K562 (cell line): Measurements from ENCODE around the gene OR1I1. TPM values are rescaled to one million over a fixed set of nuclear protein-coding genes. Genes with fewer than 3 reads are reported as not detected.
"Not testable (repeated sequence)": the region's sequence is repeated elsewhere in the genome, so short reads cannot be mapped to it uniquely, and the experiment has no call there.

Source experiments
- ATAC-seq: fragments of 200-7000 bp; cut with Tn5 transposase; 3 replicates; pipeline ENCODE4 v1.9.1; 2020; ENCODE audit warnings: moderate library complexity
- BruUV-seq: library from RNA; stranded (reverse); fragments of 400-500 nt; replicated peaks from 2 replicates; lab custom pipeline; 2021; lab: Mats Ljungman, UMichigan
- CTCF ChIA-PET: fragments of 300-600 bp; formaldehyde crosslinking; extraction: SDS; loops from one replicate; lab custom pipeline; 2021; ENCODE audit warnings: low intra/inter-chr PET ratio; lab: Yijun Ruan, JAX
- POLR2A ChIA-PET: fragments of 300-600, 350-650 bp; sonication (Branson Sonifier 250); formaldehyde crosslinking; extraction: SDS; loops from one replicate; lab custom pipeline; 2021; ENCODE audit warnings: antibody characterized with exemption, inconsistent platforms; lab: Yijun Ruan, JAX
- DNase-seq, 4 experiments: peaks; one replicate each; pipeline versions ENCODE4 v3.0.0 to v3.0.0-alpha.2; 2011 to 2018; ENCODE audit warnings: low spot score in 3 of 4, mixed read lengths in 3 of 4; ENCODE audit errors: extremely low read depth in 1 of 4
- FAIRE-seq: peaks from 2 replicates; lab custom pipeline; 2011; peaks lifted over from hg19 to GRCh38; lab: Jason Lieb, UNC
- H2AFZ ChIP-seq: 2 replicates; pipeline ENCODE4 v1.6.0; 2011; ENCODE audit warnings: low read depth, low read length, control low read depth, inconsistent platforms
- H3K27ac ChIP-seq: fragments of 200-600 bp; 3 replicates; pipeline ENCODE4 v1.8.0; 2011; ENCODE audit warnings: low read depth, mild to moderate bottlenecking, control low read depth, inconsistent platforms, low read length, moderate library complexity, mixed read lengths; ENCODE audit errors: extremely low read depth
- H3K27me3 ChIP-seq, 2 experiments: fragments of 300-600 bp in 1 of 2; 2 replicates in 1 of 2; 3 replicates in 1 of 2; pipeline versions ENCODE4 v1.6.0 to v1.8.0; 2011; ENCODE audit warnings: inconsistent platforms in 2 of 2, low read length in 2 of 2, mild to moderate bottlenecking in 1 of 2, mixed read lengths in 1 of 2, moderate library complexity in 1 of 2; ENCODE audit not compliant: control insufficient read depth in 2 of 2, insufficient read depth in 2 of 2
- H3K36me3 ChIP-seq: fragments of 300-600 bp; 3 replicates; pipeline ENCODE4 v1.8.0; 2011; ENCODE audit warnings: mild to moderate bottlenecking, low read length, inconsistent platforms; ENCODE audit not compliant: control insufficient read depth, insufficient read depth
- H3K4me1 ChIP-seq, 2 experiments: fragments of 200-600 bp in 1 of 2; replicated peaks in 1 of 2; 2 replicates in 1 of 2; 3 replicates in 1 of 2; pipeline versions ENCODE4 v1.5.1 to v1.8.0; 2011; ENCODE audit warnings: inconsistent platforms in 2 of 2, low read length in 2 of 2, mild to moderate bottlenecking in 1 of 2, mixed read lengths in 1 of 2, moderate library complexity in 1 of 2; ENCODE audit not compliant: control insufficient read depth in 2 of 2, insufficient read depth in 2 of 2
- H3K4me2 ChIP-seq: 2 replicates; pipeline ENCODE4 v1.6.1; 2011; ENCODE audit warnings: low read length, control low read depth, inconsistent platforms, mixed read lengths; ENCODE audit not compliant: insufficient read depth
- H3K4me3 ChIP-seq: fragments of 200-600 bp; sonication (generic), shearing (Covaris generic); 2 replicates; pipeline ENCODE4 v1.5.1; 2016; ENCODE audit warnings: control low read depth, inconsistent platforms
- H3K79me2 ChIP-seq: fragments of 200-600 bp; 3 replicates; pipeline ENCODE4 v1.8.0; 2011; ENCODE audit warnings: low read length, inconsistent platforms; ENCODE audit not compliant: control insufficient read depth, insufficient read depth
- H3K9ac ChIP-seq, 2 experiments: 2 replicates each; pipeline versions ENCODE4 v1.6.0 to v1.6.1; 2011; ENCODE audit warnings: low read depth in 2 of 2, low read length in 2 of 2, control low read depth in 1 of 2, inconsistent platforms in 1 of 2, mild to moderate bottlenecking in 1 of 2, mixed read lengths in 1 of 2; ENCODE audit not compliant: insufficient read depth in 1 of 2
- H3K9me1 ChIP-seq: one replicate; pipeline ENCODE4 v1.6.0; 2011; ENCODE audit warnings: inconsistent platforms, mild to moderate bottlenecking, low read length, moderate library complexity; ENCODE audit not compliant: control insufficient read depth, insufficient read depth
- H3K9me3 ChIP-seq: replicated peaks from 2 replicates; pipeline ENCODE4 v1.5.1; 2011; ENCODE audit warnings: low read depth, low read length, inconsistent platforms; ENCODE audit not compliant: control insufficient read depth, insufficient read depth
- H4K20me1 ChIP-seq: replicated peaks from 2 replicates; pipeline ENCODE4 v1.6.1; 2011; ENCODE audit warnings: low read length, inconsistent platforms, mixed read lengths; ENCODE audit not compliant: control insufficient read depth, insufficient read depth
- EHMT2 ChIP-seq: fragments of 450-650 bp; IDR thresholded peaks from 2 replicates; pipeline ENCODE4 v1.6.1; 2018; ENCODE audit warnings: antibody characterized with exemption
- MIER1 ChIP-seq: fragments of 450-650 bp; IDR thresholded peaks from 2 replicates; pipeline ENCODE4 v1.6.1; 2016; ENCODE audit warnings: antibody characterized with exemption, mild to moderate bottlenecking, low read depth
- ZNF384 ChIP-seq: IDR thresholded peaks from 2 replicates; pipeline ENCODE4 v1.6.1; 2012; ENCODE audit warnings: low read depth, low read length, improper control_type of control experiment
- WGBS: fragments of 100-300 bp; shearing (Covaris generic); methylation state at CpG from one replicate; pipeline ENCODE4 v1.1.6; 2016; ENCODE audit warnings: low coverage, mixed read lengths; ENCODE audit not compliant: insufficient coverage; ENCODE audit errors: missing lambda C conversion rate; 5-methylcytosine and 5-hydroxymethylcytosine counted together
- in situ Hi-C: fragments of 300-500 bp; cut with MboI; formaldehyde crosslinking; loops from 4 replicates; pipeline ENCODE4 v1.15.0; 2018; ENCODE audit warnings: inconsistent platforms, mixed read lengths
- intact Hi-C: fragments of 100-400 bp; cut with micrococcal nuclease; formaldehyde crosslinking; loops from 2 replicates; pipeline ENCODE4 v1.14.2; 2022
- polyA plus RNA-seq, 8 experiments: library from polyadenylated mRNA; depleted of rRNA in 4 of 8; stranded (reverse) in 5 of 8; unstranded in 3 of 8; fragments of >200 nt; fragmentation: Nextera tagmentation in 2 of 8; fragmentation: Illumina TruSeq in 1 of 8; extraction: Ambion mirVana in 2 of 8; extraction: Trizol in 1 of 8; gene quantifications; 2 replicates each; pipeline versions ENCODE4 v1.2.1 to v1.2.3, GENCODE V29; 2011 to 2014; ENCODE audit warnings: inconsistent platforms in 1 of 8, missing spikeins in 1 of 8
- total RNA-seq, 7 experiments: library from RNA; depleted of rRNA in 6 of 7; stranded (reverse); fragments of >200 nt in 6 of 7; fragmentation: Illumina TruSeq in 2 of 7; extraction: Trizol in 2 of 7; gene quantifications; 2 replicates each; pipeline versions ENCODE4 v1.2.1 to v1.2.3, GENCODE V29; 2011 to 2021; ENCODE audit warnings: low replicate concordance in 1 of 7
- TF ChIP-seq, protein P1 (sequence below), 2 experiments: fragments of 450-650 bp; formaldehyde crosslinking in 1 of 2; IDR thresholded peaks; 2 replicates each; pipeline versions ENCODE4 v1.4.0 to v1.6.1; 2014 to 2020; ENCODE audit warnings: mild to moderate bottlenecking in 2 of 2, borderline replicate concordance in 1 of 2, low read depth in 1 of 2

The OR1I1 gene
- total and polyA plus RNA-seq, 9 of the 15 experiments (the other 6 are each of a cell fraction or from before 2014, with no cell fraction given): not detected

DNA sequence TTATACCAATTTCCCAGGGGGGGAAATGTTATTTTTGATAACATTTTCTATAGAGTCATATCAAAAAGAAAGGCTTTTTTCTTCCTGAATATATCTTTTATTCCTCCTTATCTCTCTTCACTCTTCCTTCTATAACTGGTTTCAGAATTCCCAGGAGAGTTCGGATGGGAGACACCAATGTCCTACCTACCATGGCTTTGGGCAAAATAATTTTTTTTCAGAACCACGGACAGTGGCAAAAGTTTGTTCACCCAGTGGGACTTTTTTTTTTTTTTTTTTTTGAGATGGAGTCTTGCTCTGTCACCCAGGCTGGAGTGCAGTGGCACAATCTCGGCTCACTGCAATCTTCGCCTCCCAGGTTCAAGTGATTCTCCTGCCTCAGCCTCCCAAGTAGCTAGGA lies 2.0 kb upstream of the OR1I1 start:
- H3K79me2 ChIP-seq, BruUV-seq, H3K9me3 ChIP-seq, H3K9ac ChIP-seq, H3K36me3 ChIP-seq, POLR2A ChIA-PET, ATAC-seq, H2AFZ ChIP-seq, intact Hi-C loops, in situ Hi-C loops, FAIRE-seq, H3K4me1 ChIP-seq, H3K9me1 ChIP-seq, H4K20me1 ChIP-seq, H3K4me2 ChIP-seq, H3K27ac ChIP-seq, H3K4me3 ChIP-seq: not testable (repeated sequence)
- peak in 1 of 4 experiments; percentile 8 for DNase-seq
- TF ChIP-seq MIER1 (peak; percentile 71; the same call in 1 of the 2 replicates), EHMT2 (peak; percentile 85), ZNF384 (peak; percentile 61)
- TF ChIP-seq, protein P1, sequence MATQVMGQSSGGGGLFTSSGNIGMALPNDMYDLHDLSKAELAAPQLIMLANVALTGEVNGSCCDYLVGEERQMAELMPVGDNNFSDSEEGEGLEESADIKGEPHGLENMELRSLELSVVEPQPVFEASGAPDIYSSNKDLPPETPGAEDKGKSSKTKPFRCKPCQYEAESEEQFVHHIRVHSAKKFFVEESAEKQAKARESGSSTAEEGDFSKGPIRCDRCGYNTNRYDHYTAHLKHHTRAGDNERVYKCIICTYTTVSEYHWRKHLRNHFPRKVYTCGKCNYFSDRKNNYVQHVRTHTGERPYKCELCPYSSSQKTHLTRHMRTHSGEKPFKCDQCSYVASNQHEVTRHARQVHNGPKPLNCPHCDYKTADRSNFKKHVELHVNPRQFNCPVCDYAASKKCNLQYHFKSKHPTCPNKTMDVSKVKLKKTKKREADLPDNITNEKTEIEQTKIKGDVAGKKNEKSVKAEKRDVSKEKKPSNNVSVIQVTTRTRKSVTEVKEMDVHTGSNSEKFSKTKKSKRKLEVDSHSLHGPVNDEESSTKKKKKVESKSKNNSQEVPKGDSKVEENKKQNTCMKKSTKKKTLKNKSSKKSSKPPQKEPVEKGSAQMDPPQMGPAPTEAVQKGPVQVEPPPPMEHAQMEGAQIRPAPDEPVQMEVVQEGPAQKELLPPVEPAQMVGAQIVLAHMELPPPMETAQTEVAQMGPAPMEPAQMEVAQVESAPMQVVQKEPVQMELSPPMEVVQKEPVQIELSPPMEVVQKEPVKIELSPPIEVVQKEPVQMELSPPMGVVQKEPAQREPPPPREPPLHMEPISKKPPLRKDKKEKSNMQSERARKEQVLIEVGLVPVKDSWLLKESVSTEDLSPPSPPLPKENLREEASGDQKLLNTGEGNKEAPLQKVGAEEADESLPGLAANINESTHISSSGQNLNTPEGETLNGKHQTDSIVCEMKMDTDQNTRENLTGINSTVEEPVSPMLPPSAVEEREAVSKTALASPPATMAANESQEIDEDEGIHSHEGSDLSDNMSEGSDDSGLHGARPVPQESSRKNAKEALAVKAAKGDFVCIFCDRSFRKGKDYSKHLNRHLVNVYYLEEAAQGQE (IDR thresholded peaks at IDR 0.05; ENCODE audit: borderline replicate concordance): peak; percentile 90
- TF ChIP-seq, protein P1 (CRISPR knock-in tag; IDR thresholded peaks at IDR 0.05; ENCODE audit: low read depth): not testable (repeated sequence)
- 0% methylated on average over 3 of the region's 4 CpGs for WGBS
- CTCF ChIA-PET: interaction anchor here (0.7 to 0.8 kb wide), 2 partner anchors 437 to 905 kb away, joined by 3 to 5 read pairs; no protein-coding TSS in a partner anchor
- H3K27me3 ChIP-seq: peaks cover 4 to 11% of the 10 kb centered on the region in 2 experiments; a peak in 2 of 5 replicates
